Transverse colon (tissue), 4 donors: ENCODE measurements around the gene PTPRE. TPM values are rescaled to one million over a fixed set of nuclear protein-coding genes. Genes with fewer than 3 reads are reported as not detected.
A peak's percentile ranks its signal among the peaks of the same experiment; 100 is the strongest.

ENCODE experiments used
- DNase-seq: peaks from one replicate; pipeline ENCODE4 v3.0.0-alpha.2; 2019
- H3K27ac ChIP-seq, 4 donors: fragments of 200-600 bp; sonication (generic); 2 replicates each; pipeline ENCODE4 v1.5.1; 2016 to 2018; ENCODE audit warnings: inconsistent platforms in 4 of 4
- H3K27me3 ChIP-seq: fragments of 200-600 bp; sonication (generic); 2 replicates; pipeline ENCODE4 v1.5.1; 2017; ENCODE audit warnings: inconsistent platforms
- H3K36me3 ChIP-seq, 4 donors: fragments of 200-600 bp; sonication (generic); 2 replicates each; pipeline ENCODE4 v1.5.1; 2017 to 2019; ENCODE audit warnings: inconsistent platforms in 4 of 4
- H3K4me1 ChIP-seq, 4 donors: fragments of 200-600 bp; sonication (generic); 2 replicates each; pipeline ENCODE4 v1.5.1; 2017 to 2020; ENCODE audit warnings: inconsistent platforms in 4 of 4
- H3K4me3 ChIP-seq, 4 donors: fragments of 200-600 bp; sonication (generic); 1 replicate in 1 of 4; 2 replicates in 3 of 4; pipeline versions ENCODE4 v1.5.1 to v1.6.1; 2017 to 2019; ENCODE audit warnings: inconsistent platforms in 4 of 4
- H3K9me3 ChIP-seq, 2 donors: fragments of 200-600 bp; sonication (generic); 2 replicates each; pipeline ENCODE4 v1.5.1; 2017 to 2019; ENCODE audit warnings: inconsistent platforms in 2 of 2
- EP300 ChIP-seq: sonication (generic); formaldehyde crosslinking; IDR thresholded peaks from one replicate; pipeline ENCODE4 v1.6.1; 2017; ENCODE audit warnings: antibody characterized with exemption, low read depth
- POLR2A ChIP-seq: fragments of 450-650 bp; IDR thresholded peaks from one replicate; pipeline ENCODE4 v1.6.1; 2016; ENCODE audit warnings: antibody characterized with exemption, mild to moderate bottlenecking, moderate library complexity
- POLR2AphosphoS5 ChIP-seq, 3 donors: sonication (generic); formaldehyde crosslinking; IDR thresholded peaks; one replicate each; pipeline ENCODE4 v1.6.1; 2016; ENCODE audit warnings: antibody characterized with exemption in 3 of 3
- WGBS, 2 donors: methylation state at CpG; one replicate each; pipeline ENCODE4 v1.1.5; 2018; ENCODE audit warnings: low coverage in 1 of 2; 5-methylcytosine and 5-hydroxymethylcytosine counted together
- in situ Hi-C, 4 donors: fragments of 200-750 bp; cut with MboI; loops; one replicate each; pipeline versions ENCODE4 v1.15.0 to v1.15.1; 2017; ENCODE audit warnings: low sequenced_read_pairs in 3 of 4, low pct_ligation_motif_present in 1 of 4, low pct_unique_long_range_greater_than_20kb in 1 of 4
- intact Hi-C: fragments of 100-400 bp; cut with DNase I; formaldehyde crosslinking; loops from one replicate; pipeline ENCODE4 v1.15.1; 2023; ENCODE audit warnings: low total_unique reads
- total RNA-seq, 4 donors: library from RNA; depleted of rRNA; stranded (reverse); fragments of >200 nt; gene quantifications; one replicate each; pipeline ENCODE4 v1.1.0, GENCODE V29; 2016
- TF ChIP-seq, protein P1 (sequence below), 5 experiments: fragments of 200-600 bp in 3 of 5; fragments of 450-650 bp in 2 of 5; sonication (generic) in 3 of 5; IDR thresholded peaks; 1 replicate in 2 of 5; 2 replicates in 3 of 5; pipeline ENCODE4 v1.5.1; 2016 to 2017; ENCODE audit warnings: antibody characterized with exemption in 5 of 5, inconsistent platforms in 3 of 5, mild to moderate bottlenecking in 2 of 5, moderate library complexity in 1 of 5

Gene PTPRE
- total RNA-seq, 4 donors from 2014 or later, result 25.7 to 43.6 (median 26.7) TPM

GRCh38 chr10:128050936-128051335 lies 144.0 kb downstream of the PTPRE start:
- in situ Hi-C loops (no loop called here), intact Hi-C loops (no loop called here)
- Histone ChIP-seq H3K27me3 (no peaks in the 10 kb centered on the region), H3K9me3 (no peaks in the 10 kb centered on the region), H3K4me3 (no peak overlapping the region), H3K4me1 (peaks cover 3 to 30% (median 12%) of the 10 kb centered on the region in 4 donors), H3K27ac (peak overlapping the region in 3 of 4 donors; percentile 28 to 57 (median 32)), H3K36me3 (no peaks in the 10 kb centered on the region)
- TF ChIP-seq POLR2A, result no peak
- no peak for TF ChIP-seq POLR2AphosphoS5 (IDR thresholded peaks at IDR 0.05)
- TF ChIP-seq, protein P1, sequence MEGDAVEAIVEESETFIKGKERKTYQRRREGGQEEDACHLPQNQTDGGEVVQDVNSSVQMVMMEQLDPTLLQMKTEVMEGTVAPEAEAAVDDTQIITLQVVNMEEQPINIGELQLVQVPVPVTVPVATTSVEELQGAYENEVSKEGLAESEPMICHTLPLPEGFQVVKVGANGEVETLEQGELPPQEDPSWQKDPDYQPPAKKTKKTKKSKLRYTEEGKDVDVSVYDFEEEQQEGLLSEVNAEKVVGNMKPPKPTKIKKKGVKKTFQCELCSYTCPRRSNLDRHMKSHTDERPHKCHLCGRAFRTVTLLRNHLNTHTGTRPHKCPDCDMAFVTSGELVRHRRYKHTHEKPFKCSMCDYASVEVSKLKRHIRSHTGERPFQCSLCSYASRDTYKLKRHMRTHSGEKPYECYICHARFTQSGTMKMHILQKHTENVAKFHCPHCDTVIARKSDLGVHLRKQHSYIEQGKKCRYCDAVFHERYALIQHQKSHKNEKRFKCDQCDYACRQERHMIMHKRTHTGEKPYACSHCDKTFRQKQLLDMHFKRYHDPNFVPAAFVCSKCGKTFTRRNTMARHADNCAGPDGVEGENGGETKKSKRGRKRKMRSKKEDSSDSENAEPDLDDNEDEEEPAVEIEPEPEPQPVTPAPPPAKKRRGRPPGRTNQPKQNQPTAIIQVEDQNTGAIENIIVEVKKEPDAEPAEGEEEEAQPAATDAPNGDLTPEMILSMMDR (IDR thresholded peaks at IDR 0.05), result no peak
- no peak for TF ChIP-seq EP300
- no peak for DNase-seq

DNA sequence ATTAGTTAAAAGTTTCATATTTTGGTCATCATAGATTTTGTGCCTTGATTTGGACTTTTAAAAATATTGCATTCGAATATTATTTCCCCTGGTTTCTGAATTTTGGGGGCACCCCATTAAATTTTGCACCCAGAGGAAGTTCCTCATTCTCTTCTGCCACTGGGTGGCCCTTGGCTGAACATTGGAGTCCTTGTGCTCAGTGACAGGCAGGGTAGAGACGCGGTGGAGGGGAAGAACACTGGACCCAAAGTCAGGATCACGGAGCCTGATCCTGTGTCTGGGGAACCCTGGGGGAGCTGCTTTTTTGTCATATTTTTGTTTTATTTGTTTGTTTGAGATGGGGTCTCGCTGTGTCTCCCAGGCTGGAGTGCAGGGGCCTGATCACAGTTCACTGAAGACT lies 144.6 kb downstream of the PTPRE start:
- no peaks in the 10 kb centered on the region for H3K9me3 ChIP-seq
- DNase-seq, result no peak
- no peaks in the 10 kb centered on the region for H3K36me3 ChIP-seq
- H3K27ac ChIP-seq, result peak overlapping the region in 3 of 4 donors; percentile 28 to 57 (median 32)
- peaks cover 3 to 25% (median 12%) of the 10 kb centered on the region in 4 donors for H3K4me1 ChIP-seq
- no peaks in the 10 kb centered on the region for H3K27me3 ChIP-seq
- no peak for TF ChIP-seq EP300
- no peak for TF ChIP-seq POLR2AphosphoS5 (IDR thresholded peaks at IDR 0.05)
- TF ChIP-seq, protein P1 (IDR thresholded peaks at IDR 0.05), result no peak
- no peak for TF ChIP-seq POLR2A
- in situ Hi-C loops, result no loop called here
- H3K4me3 ChIP-seq, result no peak overlapping the region
- intact Hi-C loops, result no loop called here
- WGBS, 2 donors, result 92 to 97% methylated on average over 4 to 5 of the region's 5 CpGs

- TF ChIP-seq, protein P1 (IDR thresholded peaks at IDR 0.05), result no peak
- TF ChIP-seq POLR2A (no peak), POLR2AphosphoS5 (IDR thresholded peaks at IDR 0.05) (no peak), EP300 (no peak)
- intact Hi-C loops, result no loop called here
- Histone ChIP-seq H3K27me3 (no peaks in the 10 kb centered on the region), H3K4me3 (no peak overlapping the region), H3K36me3 (no peaks in the 10 kb centered on the region), H3K9me3 (no peaks in the 10 kb centered on the region), H3K27ac (no peak overlapping the region), H3K4me1 (peaks cover 3 to 14% (median 6%) of the 10 kb centered on the region in 4 donors)
- peak; percentile 5 for DNase-seq
- in situ Hi-C loops, result no loop called here
- WGBS, 2 donors, result 88 to 93% methylated on average over 5 to 7 of the region's 7 CpGs
These were observed 145.8 kb downstream of the PTPRE start for GRCh38 chr10:128052696-128053095.

- in situ Hi-C loops, result no loop called here
- no peak overlapping the region for H3K27ac ChIP-seq
These were observed 146.5 kb downstream of the PTPRE start for GRCh38 chr10:128053356-128053755.

More at GRCh38 chr10:128053356-128053755, 146.5 kb downstream of the PTPRE start:
- peak; percentile 3 for DNase-seq
- Histone ChIP-seq H3K27me3 (no peaks in the 10 kb centered on the region), H3K9me3 (no peaks in the 10 kb centered on the region), H3K4me3 (no peak overlapping the region), H3K4me1 (peaks cover 0 to 8% (median 1%) of the 10 kb centered on the region in 4 donors), H3K36me3 (no peaks in the 10 kb centered on the region)
- TF ChIP-seq, protein P1 (IDR thresholded peaks at IDR 0.05), result no peak
- TF ChIP-seq POLR2A (no peak), EP300 (no peak), POLR2AphosphoS5 (IDR thresholded peaks at IDR 0.05) (no peak)
- 96 to 97% methylated on average over 5 to 7 of the region's 7 CpGs for WGBS, 2 donors
- intact Hi-C loops, result no loop called here
